Right lung (tissue), 10 donors: ENCODE results near the gene TRIM8. TPM values are rescaled to one million over a fixed set of nuclear protein-coding genes. Genes with fewer than 3 reads are reported as not detected.

Experiments used
- DNase-seq, 2 donors: peaks; one replicate each; pipeline ENCODE4 v3.0.0-alpha.2; 2013
- long read RNA-seq, 8 donors: transcript quantifications; one replicate each; lab custom pipeline, GENCODE V29; 2026
- polyA plus RNA-seq, 5 donors: library from polyadenylated mRNA; unstranded; fragments of 120-200 nt; gene quantifications; one replicate each; pipeline versions ENCODE4 v1.2.1 to v1.2.3, GENCODE V29; 2013; ENCODE audit warnings: inconsistent platforms in 1 of 5, low replicate concordance in 1 of 5; ENCODE audit not compliant: insufficient read length in 5 of 5, insufficient read depth in 1 of 5

TRIM8 gene
- 100 to 1,000 TPM in 2 of 5 donors, 10 to 100 TPM in 3; 68.5 to 132 (median 95.1) TPM for polyA plus RNA-seq
- long read RNA-seq, donor 1, full-length matches to known transcripts = 37 of 78 reads
- long read RNA-seq, donor 1, partial matches to known transcripts = 41 of 78 reads
- long read RNA-seq, donor 1, other reads (novel, unspliced or antisense) = 0 of 78 reads
- long read RNA-seq, donor 2, full-length matches to known transcripts = 6 of 6 reads
- long read RNA-seq, donor 2, partial matches to known transcripts = 0 of 6 reads
- long read RNA-seq, donor 2, other reads (novel, unspliced or antisense) = 0 of 6 reads
- long read RNA-seq, donor 3, full-length matches to known transcripts = 16 of 262 reads
- long read RNA-seq, donor 3, partial matches to known transcripts = 185 of 262 reads
- long read RNA-seq, donor 3, other reads (novel, unspliced or antisense) = 61 of 262 reads
- long read RNA-seq, donor 4, full-length matches to known transcripts = 22 of 171 reads
- long read RNA-seq, donor 4, partial matches to known transcripts = 8 of 171 reads
- long read RNA-seq, donor 4, other reads (novel, unspliced or antisense) = 141 of 171 reads
- long read RNA-seq, donor 5, full-length matches to known transcripts = 20 of 20 reads
- long read RNA-seq, donor 5, partial matches to known transcripts = 0 of 20 reads
- long read RNA-seq, donor 5, other reads (novel, unspliced or antisense) = 0 of 20 reads
- long read RNA-seq, donor 6, full-length matches to known transcripts = 32 of 37 reads
- long read RNA-seq, donor 6, partial matches to known transcripts = 5 of 37 reads
- long read RNA-seq, donor 6, other reads (novel, unspliced or antisense) = 0 of 37 reads
- long read RNA-seq, donor 7, full-length matches to known transcripts = 18 of 297 reads
- long read RNA-seq, donor 7, partial matches to known transcripts = 34 of 297 reads
- long read RNA-seq, donor 7, other reads (novel, unspliced or antisense) = 245 of 297 reads
- long read RNA-seq, donor 8, full-length matches to known transcripts = 8 of 8 reads
- long read RNA-seq, donor 8, partial matches to known transcripts = 0 of 8 reads
- long read RNA-seq, donor 8, other reads (novel, unspliced or antisense) = 0 of 8 reads

GRCh38 chr10:102644066-102644645 lies at the start of gene TRIM8:
Gene TRIM8, plus strand, starts transcription at chr10:102644479. Its CDS starts 139 bp downstream, at chr10:102644618.
- DNase-seq = no peak

GRCh38 chr10:102595293-102595692 lies 49.0 kb upstream of the TRIM8 start:
- DNase-seq = no peak

GRCh38 chr10:102595897-102596296 lies 48.4 kb upstream of the TRIM8 start:
- no peak for DNase-seq

GRCh38 chr10:102596506-102596971 lies 47.7 kb upstream of the TRIM8 start:
- no peak for DNase-seq

GRCh38 chr10:102597131-102597991 lies 46.9 kb upstream of the TRIM8 start:
- no peak for DNase-seq

GRCh38 chr10:102598243-102598642 lies 46.0 kb upstream of the TRIM8 start:
- DNase-seq = no peak

- no peak for DNase-seq
Measured at GRCh38 chr10:102599565-102600327, 44.5 kb upstream of the TRIM8 start.

GRCh38 chr10:102600816-102601215 lies 43.5 kb upstream of the TRIM8 start:
- no peak for DNase-seq

GRCh38 chr10:102601639-102602038 lies 42.6 kb upstream of the TRIM8 start:
- DNase-seq = no peak

- DNase-seq = no peak
Measured at GRCh38 chr10:102602272-102603045, 41.8 kb upstream of the TRIM8 start.

GRCh38 chr10:102603946-102604345 lies 40.3 kb upstream of the TRIM8 start:
- no peak for DNase-seq

- no peak for DNase-seq
Measured at GRCh38 chr10:102604439-102604841, 39.8 kb upstream of the TRIM8 start.

- DNase-seq = no peak
Measured at GRCh38 chr10:102605712-102606111, 38.6 kb upstream of the TRIM8 start.

GRCh38 chr10:102608487-102608886 lies 35.8 kb upstream of the TRIM8 start:
- no peak for DNase-seq

GRCh38 chr10:102610441-102610887 lies 33.8 kb upstream of the TRIM8 start:
- DNase-seq = no peak

GRCh38 chr10:102611514-102612087 lies 32.7 kb upstream of the TRIM8 start:
- no peak for DNase-seq

GRCh38 chr10:102612964-102613275 lies 31.4 kb upstream of the TRIM8 start:
- DNase-seq = no peak

GRCh38 chr10:102613286-102613685 lies 31.0 kb upstream of the TRIM8 start:
- no peak for DNase-seq

GRCh38 chr10:102613785-102614184 lies 30.5 kb upstream of the TRIM8 start:
- DNase-seq = no peak
